Stomach smooth muscle (tissue), 2 donors: Measurements from ENCODE around the gene SNORC.
A peak's percentile ranks its signal among the peaks of the same experiment; 100 is the strongest.

Source experiments
- H3K27ac ChIP-seq: one replicate; pipeline ENCODE4 v1.7.0; 2013; ENCODE audit warnings: mild to moderate bottlenecking, low read length, inconsistent platforms
- H3K27me3 ChIP-seq, 2 donors: one replicate each; pipeline ENCODE4 v1.7.0; 2013; ENCODE audit warnings: low read length in 2 of 2; ENCODE audit not compliant: insufficient read depth in 2 of 2, control insufficient read depth in 1 of 2
- H3K36me3 ChIP-seq, 2 donors: one replicate each; pipeline ENCODE4 v1.7.0; 2013; ENCODE audit warnings: low read length in 2 of 2; ENCODE audit not compliant: control insufficient read depth in 2 of 2, insufficient read depth in 2 of 2
- H3K4me1 ChIP-seq: one replicate; pipeline ENCODE4 v1.7.0; 2013; ENCODE audit warnings: low read length; ENCODE audit not compliant: control insufficient read depth, insufficient read depth
- H3K4me3 ChIP-seq, 2 donors: one replicate each; pipeline ENCODE4 v1.7.0; 2013; ENCODE audit warnings: low read length in 2 of 2
- H3K9ac ChIP-seq, 2 donors: one replicate each; pipeline ENCODE4 v1.7.0; 2013; ENCODE audit warnings: low read length in 2 of 2, mild to moderate bottlenecking in 1 of 2
- H3K9me3 ChIP-seq, 2 donors: one replicate each; pipeline ENCODE4 v1.7.0; 2013; ENCODE audit warnings: low read length in 2 of 2; ENCODE audit not compliant: control insufficient read depth in 2 of 2
- donor health status: healthy.
- donor health status: Pancreatic carcinoma.

SNORC gene

GRCh38 chr2:232870018-232870765 lies at the start of gene SNORC:
Gene SNORC (plus strand): TSS chr2:232870264. CDS start chr2:232870342, 78 bp downstream.
- H3K4me3 ChIP-seq, result no peak within 1 kb of the TSS
- no peak within 1 kb of the TSS for H3K27ac ChIP-seq
- H3K36me3 ChIP-seq, result no peaks in the 10 kb centered on the region
- no peak within 1 kb of the TSS for H3K9ac ChIP-seq
- H3K4me1 ChIP-seq, result no peaks in the 10 kb centered on the region
- H3K27me3 ChIP-seq, result peaks cover under 1 to 5% of the 10 kb centered on the region in 2 donors
- H3K9me3 ChIP-seq, result no peaks in the 10 kb centered on the region

DNA sequence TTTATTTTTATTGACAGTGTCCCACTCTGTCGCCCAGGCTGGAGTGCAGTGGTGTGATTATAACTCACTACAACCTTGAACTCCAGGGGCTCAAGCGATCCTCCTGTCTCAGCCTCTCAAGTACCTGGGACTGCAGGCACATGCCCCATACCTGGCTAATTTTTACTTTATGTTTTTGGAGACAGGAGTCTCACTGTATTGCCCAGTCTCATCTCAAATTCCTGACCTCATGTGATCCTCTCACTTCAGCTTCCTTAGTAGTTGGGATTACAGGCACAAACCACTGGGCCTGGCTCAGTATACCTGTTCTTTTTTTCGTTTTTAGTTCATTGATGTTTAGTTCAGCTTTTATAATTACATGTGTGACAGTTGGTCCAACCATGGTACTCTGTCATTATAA lies 40.1 kb upstream of the SNORC start:
- Histone ChIP-seq H3K36me3 (peaks cover 22 to 29% of the 10 kb centered on the region in 2 donors), H3K27me3 (no peaks in the 10 kb centered on the region), H3K4me1 (no peaks in the 10 kb centered on the region), H3K9ac (no peak overlapping the region), H3K27ac (no peak overlapping the region), H3K4me3 (no peak overlapping the region), H3K9me3 (no peaks in the 10 kb centered on the region)

DNA sequence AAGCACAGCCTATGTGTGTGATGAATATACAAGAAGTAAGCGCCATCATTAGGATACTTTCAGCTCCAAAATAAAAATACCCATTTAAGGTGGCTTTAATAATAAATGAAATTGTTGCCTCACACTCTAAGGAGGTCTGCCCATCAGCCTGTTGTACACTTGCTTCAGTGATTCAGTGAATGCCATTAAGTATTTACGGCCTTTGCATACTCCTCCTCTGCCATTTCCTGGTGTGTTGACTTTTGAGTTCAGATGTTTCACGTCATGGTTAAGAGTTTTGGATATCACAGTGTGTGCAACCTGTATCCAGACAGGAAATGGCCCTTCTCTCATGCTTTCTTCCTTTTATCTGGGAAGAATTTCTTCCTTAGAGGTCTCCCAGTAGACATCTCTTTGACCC lies 38.6 kb upstream of the SNORC start:
- Histone ChIP-seq H3K9ac (no peak overlapping the region), H3K4me3 (no peak overlapping the region), H3K9me3 (no peaks in the 10 kb centered on the region), H3K4me1 (peaks cover 3% of the 10 kb centered on the region), H3K36me3 (peaks cover 20 to 29% of the 10 kb centered on the region in 2 donors), H3K27me3 (no peaks in the 10 kb centered on the region), H3K27ac (no peak overlapping the region)

DNA sequence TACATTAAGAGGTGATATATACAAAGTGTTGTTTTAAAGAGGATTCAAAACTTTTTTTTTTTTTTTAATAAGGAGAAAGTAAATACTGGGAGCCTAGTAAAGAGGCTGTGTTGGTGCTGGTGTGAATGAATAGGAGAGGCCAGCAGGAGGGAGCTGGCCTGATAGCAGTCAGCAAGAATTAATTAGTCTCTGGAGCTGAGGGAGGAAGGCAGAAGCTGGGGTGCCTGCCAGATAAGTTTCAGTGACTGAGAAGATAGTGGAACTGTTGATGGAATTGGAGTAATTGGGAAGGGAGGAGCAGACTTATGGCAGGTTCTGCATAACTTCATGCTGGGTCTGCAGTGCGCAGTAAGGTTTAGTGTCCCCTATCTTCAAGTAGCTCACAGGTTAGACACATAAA lies 36.2 kb upstream of the SNORC start:
- no peaks in the 10 kb centered on the region for H3K27me3 ChIP-seq
- H3K4me1 ChIP-seq, result peaks cover 3% of the 10 kb centered on the region
- H3K9ac ChIP-seq, result no peak overlapping the region
- peaks cover 20 to 29% of the 10 kb centered on the region in 2 donors for H3K36me3 ChIP-seq
- H3K9me3 ChIP-seq, result no peaks in the 10 kb centered on the region
- H3K4me3 ChIP-seq, result no peak overlapping the region
- no peak overlapping the region for H3K27ac ChIP-seq

DNA sequence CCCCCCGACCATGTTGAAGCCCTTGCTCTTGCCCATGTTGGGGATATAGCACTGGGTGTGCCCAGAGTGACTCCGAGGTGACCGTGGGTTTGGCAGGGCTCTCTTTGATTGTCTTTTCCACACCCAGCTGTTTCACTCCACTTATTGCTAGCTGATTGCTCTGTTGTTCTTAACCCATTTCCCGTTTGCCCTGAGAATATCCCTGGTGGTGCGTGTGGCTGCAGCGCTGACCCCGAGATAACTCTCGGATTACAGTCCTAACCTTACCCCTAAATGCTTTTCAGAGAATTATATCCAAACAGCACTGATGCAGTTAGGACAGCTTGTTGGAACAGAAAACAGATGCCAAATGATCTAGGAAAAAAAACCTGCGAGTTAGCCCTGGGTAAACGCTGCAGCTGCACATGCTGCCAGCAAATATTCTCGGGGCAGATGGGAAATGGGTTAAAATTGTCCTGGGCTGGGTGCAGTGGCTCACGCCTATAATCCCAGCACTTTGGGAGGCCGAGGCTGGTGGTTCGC lies 34.3 kb upstream of the SNORC start:
- peak overlapping the region in 1 of 2 donors; percentile 23 for H3K4me3 ChIP-seq
- peaks cover 3% of the 10 kb centered on the region for H3K4me1 ChIP-seq
- no peaks in the 10 kb centered on the region for H3K27me3 ChIP-seq
- peaks cover 24% of the 10 kb centered on the region in 2 donors for H3K36me3 ChIP-seq
- H3K9me3 ChIP-seq, result no peaks in the 10 kb centered on the region
- H3K9ac ChIP-seq, result no peak overlapping the region
- H3K27ac ChIP-seq, result no peak overlapping the region

DNA sequence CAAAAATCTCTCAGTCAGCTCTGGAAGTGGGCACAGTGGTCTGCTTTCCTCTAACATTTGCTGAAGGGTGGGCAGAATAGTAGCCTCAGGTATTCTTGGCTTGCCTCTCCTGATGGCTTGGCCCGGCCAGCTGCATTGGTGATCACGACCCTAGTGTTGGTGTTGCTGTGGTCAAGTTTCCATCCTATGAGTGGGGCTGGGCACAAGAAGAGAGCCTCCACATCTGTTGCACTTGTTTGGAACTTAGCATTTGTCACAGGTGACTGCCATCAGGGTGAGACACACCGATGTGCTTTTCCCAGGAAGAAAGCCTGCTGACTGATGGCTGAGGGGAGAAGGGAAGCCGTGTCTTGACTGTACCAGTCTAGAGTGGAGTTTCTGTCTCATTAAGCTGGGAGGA lies 33.1 kb upstream of the SNORC start:
- Histone ChIP-seq H3K27ac (no peak overlapping the region), H3K27me3 (no peaks in the 10 kb centered on the region), H3K9me3 (no peaks in the 10 kb centered on the region), H3K4me1 (peaks cover 3% of the 10 kb centered on the region), H3K9ac (no peak overlapping the region), H3K4me3 (no peak overlapping the region), H3K36me3 (peaks cover 17% of the 10 kb centered on the region in 2 donors)

GRCh38 chr2:232838406-232838874 lies 31.6 kb upstream of the SNORC start:
- Histone ChIP-seq H3K36me3 (peaks cover 10 to 15% of the 10 kb centered on the region in 2 donors), H3K4me3 (no peak overlapping the region), H3K27me3 (no peaks in the 10 kb centered on the region), H3K27ac (no peak overlapping the region), H3K4me1 (peaks cover 3% of the 10 kb centered on the region), H3K9ac (no peak overlapping the region), H3K9me3 (no peaks in the 10 kb centered on the region)

DNA sequence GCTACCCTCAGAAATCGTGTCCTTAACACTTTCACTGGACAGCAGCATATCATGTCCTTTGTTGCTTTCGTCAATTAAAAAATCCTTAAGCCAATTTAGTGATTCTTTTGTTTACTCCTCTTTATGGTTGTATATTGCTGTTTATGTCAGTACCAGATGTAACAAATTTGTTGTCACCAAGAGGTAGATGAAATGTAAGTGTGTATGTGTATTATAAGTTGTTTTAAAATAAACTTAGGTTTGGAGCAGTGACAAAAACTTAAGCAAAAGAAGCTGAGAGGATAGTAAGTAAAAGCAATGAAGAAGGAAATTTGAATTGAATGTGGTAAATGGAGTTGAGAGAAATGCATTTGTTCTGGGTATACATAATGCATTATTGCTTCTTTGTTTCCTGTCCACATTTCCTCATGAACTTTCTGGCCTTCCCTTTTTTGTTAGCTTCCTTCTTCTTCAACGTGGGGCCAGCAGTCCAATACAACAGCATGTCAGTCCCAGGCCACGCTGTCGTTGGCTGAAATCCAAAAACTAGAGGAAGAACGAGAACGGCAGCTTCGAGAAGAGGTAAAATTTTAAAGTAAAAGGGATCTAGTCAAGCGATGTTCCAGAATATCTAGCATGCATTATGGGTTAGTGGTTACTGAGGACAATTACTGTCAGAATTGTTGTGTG lies 30.5 kb upstream of the SNORC start:
- Histone ChIP-seq H3K27ac (no peak overlapping the region), H3K36me3 (peaks cover 10 to 17% of the 10 kb centered on the region in 2 donors), H3K9me3 (no peaks in the 10 kb centered on the region), H3K9ac (no peak overlapping the region), H3K4me3 (no peak overlapping the region), H3K27me3 (no peaks in the 10 kb centered on the region), H3K4me1 (peaks cover 3% of the 10 kb centered on the region)

DNA sequence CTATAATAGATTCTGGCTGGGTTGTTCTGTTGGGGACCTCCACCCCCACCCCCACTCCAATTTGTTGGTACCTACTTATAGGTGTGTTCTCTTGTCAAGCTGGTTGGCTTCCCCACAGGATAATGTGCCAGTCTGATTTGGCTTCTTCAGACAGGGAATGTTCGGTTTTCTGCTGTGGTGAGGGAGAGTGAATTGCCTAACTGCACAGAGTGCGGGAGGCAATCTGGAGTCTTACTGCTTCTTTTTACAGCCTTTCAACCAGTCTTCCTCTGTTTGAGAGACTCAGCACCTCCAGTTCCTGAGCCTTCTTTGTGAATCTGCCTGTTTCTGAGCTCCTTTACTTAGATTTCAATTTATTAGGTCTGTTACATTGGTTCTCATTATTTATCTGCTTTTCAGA lies 27.4 kb upstream of the SNORC start:
- Histone ChIP-seq H3K27ac (no peak overlapping the region), H3K4me1 (no peaks in the 10 kb centered on the region), H3K27me3 (no peaks in the 10 kb centered on the region), H3K9me3 (no peaks in the 10 kb centered on the region), H3K9ac (no peak overlapping the region), H3K4me3 (no peak overlapping the region), H3K36me3 (peaks cover 29 to 39% of the 10 kb centered on the region in 2 donors)

DNA sequence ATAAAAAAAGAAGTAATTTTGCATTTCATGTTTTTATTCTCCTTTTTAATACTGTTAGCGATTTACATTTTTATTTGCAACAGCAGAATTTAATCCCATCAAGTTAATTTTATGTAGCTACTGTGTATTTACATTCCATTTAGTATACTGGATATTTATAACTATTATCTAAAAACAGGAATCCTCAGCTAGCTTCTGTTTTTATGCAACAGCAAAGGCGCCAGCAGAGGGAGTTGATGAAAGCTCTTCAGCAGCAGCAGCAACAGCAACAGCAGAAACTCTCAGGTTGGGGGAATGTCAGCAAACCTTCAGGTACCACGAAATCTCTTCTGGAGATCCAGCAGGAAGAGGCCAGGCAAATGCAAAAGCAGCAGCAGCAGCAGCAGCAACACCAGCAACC lies 26.2 kb upstream of the SNORC start:
- Histone ChIP-seq H3K27me3 (no peaks in the 10 kb centered on the region), H3K9me3 (no peaks in the 10 kb centered on the region), H3K36me3 (peaks cover 37 to 46% of the 10 kb centered on the region in 2 donors), H3K4me3 (no peak overlapping the region), H3K4me1 (no peaks in the 10 kb centered on the region), H3K27ac (no peak overlapping the region), H3K9ac (no peak overlapping the region)

- H3K27ac ChIP-seq, result no peak overlapping the region
- no peak overlapping the region for H3K4me3 ChIP-seq
- peaks cover 51 to 53% of the 10 kb centered on the region in 2 donors for H3K36me3 ChIP-seq
- no peak overlapping the region for H3K9ac ChIP-seq
- H3K9me3 ChIP-seq, result no peaks in the 10 kb centered on the region
- no peaks in the 10 kb centered on the region for H3K27me3 ChIP-seq
- H3K4me1 ChIP-seq, result no peaks in the 10 kb centered on the region
Observed at GRCh38 chr2:232846055-232846454, 24.0 kb upstream of the SNORC start.
